ENCODE measurements around the gene FOXD4L1.
"Not testable (repeated sequence)": the region's sequence is repeated elsewhere in the genome, so short reads cannot be mapped to it uniquely, and the experiment has no call there.

FOXD4L1 gene

GRCh38 chr2:113498365-113498764 lies at the start of gene FOXD4L1:
TSS of gene FOXD4L1 (plus strand) at chr2:113498665. CDS start at chr2:113499257, 592 bp downstream.
- DNase-seq (ENCODE audit: low read depth), result not testable (repeated sequence)

- not testable (repeated sequence) for DNase-seq (ENCODE audit: low read depth)
These were observed 32.7 kb upstream of the FOXD4L1 start for GRCh38 chr2:113465770-113466169.

GRCh38 chr2:113476688-113477368 lies 21.6 kb upstream of the FOXD4L1 start:
- DNase-seq (ENCODE audit: low read depth), result not testable (repeated sequence)

- not testable (repeated sequence) for DNase-seq (ENCODE audit: low read depth)
These were observed 1.9 kb upstream of the FOXD4L1 start for GRCh38 chr2:113496527-113496926.

- not testable (repeated sequence) for DNase-seq (ENCODE audit: low read depth)
These were observed 787 bp downstream of the FOXD4L1 start for GRCh38 chr2:113499019-113499885.

- not testable (repeated sequence) for DNase-seq (ENCODE audit: low read depth)
These were observed 1.6 kb downstream of the FOXD4L1 start for GRCh38 chr2:113499886-113500722.

GRCh38 chr2:113500723-113501038 lies 2.2 kb downstream of the FOXD4L1 start:
- not testable (repeated sequence) for DNase-seq (ENCODE audit: low read depth)

GRCh38 chr2:113502216-113503093 lies 4.0 kb downstream of the FOXD4L1 start:
- not testable (repeated sequence) for DNase-seq (ENCODE audit: low read depth)

- not testable (repeated sequence) for DNase-seq (ENCODE audit: low read depth)
These were observed 4.9 kb downstream of the FOXD4L1 start for GRCh38 chr2:113503094-113504042.

GRCh38 chr2:113504081-113504480 lies 5.6 kb downstream of the FOXD4L1 start:
- not testable (repeated sequence) for DNase-seq (ENCODE audit: low read depth)

GRCh38 chr2:113507394-113508140 lies 9.1 kb downstream of the FOXD4L1 start:
- DNase-seq (ENCODE audit: low read depth), result not testable (repeated sequence)

- not testable (repeated sequence) for DNase-seq (ENCODE audit: low read depth)
These were observed 9.7 kb downstream of the FOXD4L1 start for GRCh38 chr2:113508187-113508586.

GRCh38 chr2:113510913-113511312 lies 12.4 kb downstream of the FOXD4L1 start:
- not testable (repeated sequence) for DNase-seq (ENCODE audit: low read depth)

- not testable (repeated sequence) for DNase-seq (ENCODE audit: low read depth)
These were observed 13.4 kb downstream of the FOXD4L1 start for GRCh38 chr2:113511859-113512258.

- not testable (repeated sequence) for DNase-seq (ENCODE audit: low read depth)
These were observed 17.0 kb downstream of the FOXD4L1 start for GRCh38 chr2:113515457-113515856.

- DNase-seq (ENCODE audit: low read depth), result not testable (repeated sequence)
These were observed 17.5 kb downstream of the FOXD4L1 start for GRCh38 chr2:113515995-113516394.

- DNase-seq (ENCODE audit: low read depth), result not testable (repeated sequence)
These were observed 18.6 kb downstream of the FOXD4L1 start for GRCh38 chr2:113517025-113517424.

GRCh38 chr2:113520837-113521236 lies 22.4 kb downstream of the FOXD4L1 start:
- not testable (repeated sequence) for DNase-seq (ENCODE audit: low read depth)

- not testable (repeated sequence) for DNase-seq (ENCODE audit: low read depth)
These were observed 23.0 kb downstream of the FOXD4L1 start for GRCh38 chr2:113521492-113521891.
